Occipital lobe (tissue), 3 donors: ENCODE results near the gene UPK2. TPM values are rescaled to one million over a fixed set of nuclear protein-coding genes. Genes with fewer than 3 reads are reported as not detected.
"Not testable (repeated sequence)": the region's sequence is repeated elsewhere in the genome, so short reads cannot be mapped to it uniquely, and the experiment has no call there.

Source experiments
- DNase-seq: peaks from one replicate; lab custom pipeline; 2025; lab: John Stamatoyannopoulos, UW
- small RNA-seq: library from RNA; depleted of rRNA; stranded (forward); fragments of <200 nt; gene quantifications from one replicate; pipeline ENCODE3, GENCODE V24; 2014
- total RNA-seq: library from RNA; depleted of rRNA; stranded (reverse); fragments of >200 nt; gene quantifications from one replicate; pipeline ENCODE4 v1.2.3, GENCODE V29; 2014

UPK2 gene
- total RNA-seq, 1 donor from 2014 or later: not detected

DNA sequence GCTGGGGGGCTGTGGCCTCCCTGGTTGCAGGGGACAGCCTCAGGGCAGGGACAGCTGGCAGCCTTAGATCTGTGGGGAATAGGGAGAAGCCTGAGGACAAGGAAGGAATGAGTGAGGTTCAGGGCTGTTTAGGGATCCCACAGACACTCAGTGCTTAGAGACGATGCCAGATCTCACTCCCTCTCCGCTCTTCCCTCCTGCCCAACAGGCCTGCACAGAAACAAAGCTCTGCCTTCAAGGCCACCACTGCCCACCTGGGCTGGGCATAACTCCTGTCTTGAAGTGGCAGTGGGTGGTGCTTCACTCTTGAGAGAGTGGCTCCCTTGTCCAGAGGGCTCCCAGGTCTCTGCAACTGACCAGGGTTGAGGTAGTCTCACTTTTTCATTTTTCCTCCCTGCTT lies 28.7 kb downstream of the UPK2 start:
- no peak for DNase-seq

DNA sequence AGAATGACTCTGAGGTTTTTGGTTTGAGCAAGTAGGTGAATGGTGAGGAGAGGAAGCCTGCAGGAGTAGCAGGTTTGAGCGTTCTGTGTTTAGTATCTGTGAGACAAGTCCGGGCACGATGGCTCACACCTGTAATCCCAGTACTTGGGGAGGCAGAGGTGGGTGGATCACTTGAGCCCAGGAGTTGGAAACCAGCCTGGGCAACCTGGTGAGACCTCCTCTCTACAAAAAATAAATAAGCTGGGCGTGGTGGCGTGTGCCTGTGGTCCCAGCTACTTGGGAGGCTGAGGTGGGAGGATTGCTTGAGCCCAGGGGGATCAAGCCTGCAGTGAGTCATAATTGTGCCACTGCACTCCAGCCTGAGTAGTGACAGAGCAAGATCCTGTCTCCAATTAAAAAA lies 32.2 kb downstream of the UPK2 start:
- DNase-seq: no peak

DNA sequence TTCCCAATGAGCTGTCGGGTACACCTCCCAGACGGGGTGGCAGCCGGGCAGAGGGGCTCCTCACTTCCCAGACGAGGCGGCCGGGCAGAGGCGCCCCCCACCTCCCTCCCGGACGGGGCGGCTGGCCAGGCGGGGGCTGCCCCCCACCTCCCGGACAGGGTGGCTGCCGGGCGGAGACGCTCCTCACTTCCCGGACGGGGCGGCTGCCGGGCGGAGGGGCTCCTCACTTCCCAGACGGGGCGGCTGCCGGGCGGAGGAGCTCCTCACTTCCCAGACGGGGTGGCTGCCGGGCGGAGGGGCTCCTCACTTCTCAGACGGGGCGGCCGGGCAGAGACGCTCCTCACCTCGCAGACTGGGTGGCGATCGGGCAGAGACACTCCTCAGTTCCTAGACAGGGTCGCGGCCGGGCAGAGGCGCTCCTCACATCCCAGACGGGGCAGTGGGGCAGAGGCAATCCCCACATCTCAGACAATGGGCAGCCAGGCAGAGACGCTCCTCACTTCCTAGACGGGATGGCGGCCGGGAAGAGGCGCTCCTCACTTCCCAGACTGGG lies 35.5 kb downstream of the UPK2 start:
- not testable (repeated sequence) for DNase-seq

DNA sequence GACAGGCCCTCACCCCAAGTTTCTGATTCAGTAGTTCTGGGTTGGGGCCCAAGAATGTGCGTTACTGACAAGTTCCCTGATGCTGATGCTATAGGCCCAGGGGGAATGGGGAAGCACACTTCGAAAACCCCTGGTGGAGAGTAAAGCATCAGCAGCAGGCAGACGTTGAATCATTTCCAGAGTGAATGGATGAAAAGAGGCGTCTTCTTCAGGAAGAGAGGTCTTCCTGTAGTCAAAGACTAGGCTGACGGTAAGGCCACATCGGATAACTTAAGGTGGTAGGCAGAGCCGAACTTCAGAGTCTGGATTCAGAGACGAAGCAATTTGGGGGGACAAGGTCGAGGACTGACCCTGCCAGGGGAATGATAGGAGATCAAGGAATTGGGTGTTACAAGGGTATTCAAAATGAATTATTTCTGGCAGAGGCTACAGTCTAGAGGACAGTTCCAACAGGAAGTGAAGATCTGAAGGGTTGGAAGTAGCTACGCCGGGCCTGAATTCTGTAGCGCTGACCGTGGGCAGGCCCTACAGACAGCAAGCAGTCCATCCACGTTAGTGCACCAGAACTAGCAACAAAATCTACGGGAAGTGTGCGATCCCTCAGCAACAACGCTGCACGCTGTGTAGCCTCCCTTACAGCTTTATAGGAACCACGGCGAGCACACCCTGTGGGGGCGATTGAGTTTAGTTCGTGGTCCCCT lies 41.0 kb downstream of the UPK2 start:
- DNase-seq: no peak

DNA sequence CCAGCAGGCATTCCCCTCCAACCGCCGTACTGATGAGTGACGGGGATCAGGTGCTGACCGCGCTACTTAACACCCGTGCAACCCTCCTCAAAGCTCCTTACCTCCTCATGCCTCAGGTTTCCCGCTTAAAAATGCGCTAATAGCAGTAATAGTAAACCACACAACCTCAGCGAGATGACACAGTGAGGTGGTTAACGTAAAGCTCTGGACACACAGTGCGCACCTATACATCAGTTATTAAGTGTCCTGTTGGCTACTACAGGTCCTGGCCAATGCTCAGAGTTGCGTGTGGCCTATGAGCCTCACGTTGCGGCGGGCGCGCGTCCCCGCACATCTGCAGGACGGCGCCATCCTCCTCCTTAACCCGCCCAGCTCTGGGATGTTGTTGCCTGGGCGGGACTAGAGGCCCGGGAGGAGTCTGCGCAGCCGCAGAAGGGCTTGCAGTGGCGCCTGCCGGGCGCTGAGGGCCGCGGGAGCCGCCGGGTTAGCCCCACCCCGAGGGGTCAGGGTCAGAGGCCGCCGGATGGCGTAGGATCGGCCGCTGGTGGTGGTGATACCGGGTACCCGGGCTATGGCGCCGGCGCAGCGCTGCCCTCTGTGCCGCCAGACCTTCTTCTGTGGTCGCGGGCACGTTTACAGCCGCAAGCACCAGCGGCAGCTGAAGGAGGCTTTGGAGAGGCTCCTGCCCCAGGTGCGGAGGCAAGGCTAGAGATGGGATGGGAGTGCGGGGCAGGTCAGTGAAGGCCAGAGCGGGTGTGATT lies 41.7 kb downstream of the UPK2 start, which contains the start of gene CENATAC:
Gene CENATAC (plus strand): TSS at position 512 of the 761 bp plus-strand sequence. CDS start 60 bp downstream, at position 572.
- peak; percentile 93 for DNase-seq

DNA sequence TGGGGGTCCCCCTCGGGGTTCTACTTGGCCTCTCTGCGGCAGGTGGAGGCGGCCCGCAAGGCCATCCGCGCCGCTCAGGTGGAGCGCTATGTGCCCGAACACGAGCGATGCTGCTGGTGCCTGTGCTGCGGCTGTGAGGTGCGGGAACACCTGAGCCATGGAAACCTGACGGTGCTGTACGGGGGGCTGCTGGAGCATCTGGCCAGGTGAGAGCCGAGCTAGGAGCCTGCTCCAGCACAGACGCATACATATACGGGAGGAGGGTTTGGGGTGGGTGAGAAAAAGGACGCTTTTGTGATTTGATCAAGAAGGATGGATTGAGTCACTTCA lies 42.3 kb downstream of the UPK2 start:
- no peak for DNase-seq

DNA sequence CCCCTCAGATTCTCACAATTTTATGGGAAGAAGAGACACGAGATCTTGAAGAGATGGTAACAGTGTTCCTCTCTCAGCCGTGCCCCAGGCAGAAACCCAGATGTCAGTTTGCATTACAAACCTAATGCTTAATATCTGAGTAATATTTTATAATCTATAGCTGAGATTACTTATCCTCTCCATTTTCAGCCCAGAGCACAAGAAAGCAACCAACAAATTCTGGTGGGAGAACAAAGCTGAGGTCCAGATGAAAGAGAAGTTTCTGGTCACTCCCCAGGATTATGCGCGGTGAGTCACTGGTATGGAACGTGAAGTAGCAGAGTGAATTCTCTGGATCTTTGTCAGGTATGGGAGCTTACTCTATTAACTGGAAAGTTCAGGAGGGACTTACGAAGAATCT lies 42.7 kb downstream of the UPK2 start:
- DNase-seq: no peak

DNA sequence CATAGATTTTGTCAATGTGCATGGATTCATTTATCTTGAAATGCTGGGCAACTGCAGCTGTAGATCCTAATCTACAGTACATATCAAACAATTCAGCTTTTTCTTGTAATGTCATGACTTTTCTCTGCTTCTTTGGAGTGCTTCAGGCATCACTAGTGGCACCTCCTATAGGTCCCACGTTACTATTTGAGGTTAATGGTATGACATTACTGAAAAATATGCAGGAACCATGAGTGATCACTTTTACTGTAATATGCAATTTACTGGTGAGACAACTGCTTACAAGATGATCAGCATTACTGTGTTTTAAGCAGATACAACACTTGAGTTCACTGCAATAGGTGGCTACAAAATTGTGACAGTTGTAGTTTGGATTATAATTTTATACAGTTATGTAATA lies 44.8 kb downstream of the UPK2 start:
- no peak for DNase-seq

DNA sequence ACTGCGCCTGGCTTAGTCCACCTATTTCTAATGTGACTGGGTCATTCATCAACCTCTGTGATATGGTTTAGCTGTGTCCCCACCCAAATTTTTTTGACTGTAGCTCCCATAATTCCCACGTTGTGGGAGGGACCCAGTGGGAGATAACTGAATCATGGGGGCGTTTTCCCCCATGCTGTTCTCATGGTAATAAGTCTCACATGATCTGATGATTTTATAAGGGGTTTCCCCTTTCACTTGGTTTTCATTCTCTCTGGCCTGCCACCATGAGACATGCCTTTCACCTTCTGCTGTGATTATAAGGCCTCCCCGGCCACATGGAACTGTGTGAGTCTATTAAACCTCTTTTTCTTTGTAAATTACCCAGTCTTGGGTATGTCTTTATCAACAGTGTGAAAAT lies 50.6 kb downstream of the UPK2 start:
- DNase-seq: no peak

Small RNA genes within 50 kb of the gene (small RNA-seq; reads per million reads assigned to genes)
- gene AP003392.2: not detected
- gene MIR4492: not detected
- not detected for gene RF00017
- gene RF00019: not detected
- not detected for gene RN7SL688P

Other genes with a start within 250 kb of the UPK2 start
- gene DDX6, start 165.1 kb upstream of the UPK2 start, total RNA-seq: 283 TPM
- not detected for gene CXCR5, start 72.4 kb upstream of the UPK2 start, total RNA-seq
- gene BCL9L, start 30.4 kb upstream of the UPK2 start, total RNA-seq: 11.5 TPM
- gene FOXR1, start 15.5 kb downstream of the UPK2 start, total RNA-seq: 0.31 TPM
- gene CENATAC, start 41.8 kb downstream of the UPK2 start, total RNA-seq: 31.0 TPM
- gene RPS25, start 62.0 kb downstream of the UPK2 start, total RNA-seq: 705 TPM
- 63.9 TPM for gene TRAPPC4, start 62.5 kb downstream of the UPK2 start, total RNA-seq
- gene SLC37A4, start 74.6 kb downstream of the UPK2 start, total RNA-seq: 9.5 TPM
- 37.0 TPM for gene HYOU1, start 100.9 kb downstream of the UPK2 start, total RNA-seq
- 22.1 TPM for gene VPS11, start 111.5 kb downstream of the UPK2 start, total RNA-seq
- 2.0 TPM for gene HMBS, start 128.6 kb downstream of the UPK2 start, total RNA-seq
- gene DPAGT1, start 145.6 kb downstream of the UPK2 start, total RNA-seq: 8.7 TPM
- 7.6 TPM for gene C2CD2L, start 151.0 kb downstream of the UPK2 start, total RNA-seq
- gene HINFP, start 165.3 kb downstream of the UPK2 start, total RNA-seq: 21.7 TPM
- gene ABCG4, start 192.8 kb downstream of the UPK2 start, total RNA-seq: 2.5 TPM
- gene NLRX1, start 212.4 kb downstream of the UPK2 start, total RNA-seq: 3.3 TPM
- not detected for gene NHERF4, start 229.2 kb downstream of the UPK2 start, total RNA-seq